ENCODE results near the gene NR1D1.

NR1D1 gene

GRCh38 chr17:40091691-40092397, 8.5 kb downstream of the NR1D1 start:
- no peaks in the 10 kb centered on the region for H3K27me3 ChIP-seq (ENCODE audit: insufficient read depth, low read length, poor library complexity, severe bottlenecking)
- no peaks in the 10 kb centered on the region for H4K20me1 ChIP-seq (ENCODE audit: insufficient read depth, low read length, poor library complexity, severe bottlenecking)
- H3K9me3 ChIP-seq (ENCODE audit: insufficient read depth, low read depth, low read length) = no peaks in the 10 kb centered on the region
- peaks cover 23% of the 10 kb centered on the region; the same call in 1 of the 2 replicates for H3K36me3 ChIP-seq (ENCODE audit: insufficient read depth, low read length)
- no peaks in the 10 kb centered on the region for H3K79me2 ChIP-seq (ENCODE audit: insufficient read depth, low read length)
- H3K4me3 ChIP-seq (ENCODE audit: low read length, poor library complexity, severe bottlenecking) = no peak overlapping the region
- no peaks in the 10 kb centered on the region for H3F3A ChIP-seq (ENCODE audit: low read depth)
- no peak for TF ChIP-seq EZH2phosphoT487 (IDR thresholded peaks at IDR 0.05; ENCODE audit: borderline replicate concordance)
- no peak for TF ChIP-seq CTCF (conservative IDR thresholded peaks at IDR 0.05; ENCODE audit: low read length)
- H3K4me2 ChIP-seq (ENCODE audit: low read depth, low read length, poor library complexity, severe bottlenecking) = no peak overlapping the region
- H2AFZ ChIP-seq (ENCODE audit: low read length) = no peak overlapping the region
- H3K4me1 ChIP-seq (ENCODE audit: insufficient read depth, low read length, poor library complexity, severe bottlenecking) = peaks cover 19% of the 10 kb centered on the region
- no peak overlapping the region for H3K9ac ChIP-seq (ENCODE audit: low read depth, low read length, poor library complexity, severe bottlenecking)
- no peaks in the 10 kb centered on the region for H3K9me2 ChIP-seq (replicated peaks; ENCODE audit: low read depth, low read length)

- peaks cover 25% of the 10 kb centered on the region; the same call in 1 of the 2 replicates for H3K36me3 ChIP-seq (ENCODE audit: insufficient read depth, low read length)
- H3K4me1 ChIP-seq (ENCODE audit: insufficient read depth, low read length, poor library complexity, severe bottlenecking) = peaks cover 7% of the 10 kb centered on the region
- no peak overlapping the region for H3K4me3 ChIP-seq (ENCODE audit: low read length, poor library complexity, severe bottlenecking)
- no peaks in the 10 kb centered on the region for H3K79me2 ChIP-seq (ENCODE audit: insufficient read depth, low read length)
- no peaks in the 10 kb centered on the region for H4K20me1 ChIP-seq (ENCODE audit: insufficient read depth, low read length, poor library complexity, severe bottlenecking)
- no peaks in the 10 kb centered on the region for H3K9me2 ChIP-seq (replicated peaks; ENCODE audit: low read depth, low read length)
- no peak for TF ChIP-seq CTCF (conservative IDR thresholded peaks at IDR 0.05; ENCODE audit: low read length)
- TF ChIP-seq EZH2phosphoT487 (IDR thresholded peaks at IDR 0.05; ENCODE audit: borderline replicate concordance) = no peak
- H3F3A ChIP-seq (ENCODE audit: low read depth) = no peaks in the 10 kb centered on the region
- H3K4me2 ChIP-seq (ENCODE audit: low read depth, low read length, poor library complexity, severe bottlenecking) = no peak overlapping the region
- H3K9ac ChIP-seq (ENCODE audit: low read depth, low read length, poor library complexity, severe bottlenecking) = no peak overlapping the region
- no peaks in the 10 kb centered on the region for H3K9me3 ChIP-seq (ENCODE audit: insufficient read depth, low read depth, low read length)
- H2AFZ ChIP-seq (ENCODE audit: low read length) = no peak overlapping the region
- H3K27me3 ChIP-seq (ENCODE audit: insufficient read depth, low read length, poor library complexity, severe bottlenecking) = no peaks in the 10 kb centered on the region
Measured at GRCh38 chr17:40090237-40091119, 9.9 kb downstream of the NR1D1 start.

GRCh38 chr17:40089077-40089895, 11.1 kb downstream of the NR1D1 start:
- H3K4me1 ChIP-seq (ENCODE audit: insufficient read depth, low read length, poor library complexity, severe bottlenecking) = no peaks in the 10 kb centered on the region
- H3K4me2 ChIP-seq (ENCODE audit: low read depth, low read length, poor library complexity, severe bottlenecking) = no peak overlapping the region
- no peaks in the 10 kb centered on the region for H3F3A ChIP-seq (ENCODE audit: low read depth)
- H3K9me3 ChIP-seq (ENCODE audit: insufficient read depth, low read depth, low read length) = no peaks in the 10 kb centered on the region
- H4K20me1 ChIP-seq (ENCODE audit: insufficient read depth, low read length, poor library complexity, severe bottlenecking) = no peaks in the 10 kb centered on the region
- TF ChIP-seq EZH2phosphoT487 (IDR thresholded peaks at IDR 0.05; ENCODE audit: borderline replicate concordance) (no peak), CTCF (conservative IDR thresholded peaks at IDR 0.05; ENCODE audit: low read length) (no peak)
- no peak overlapping the region for H2AFZ ChIP-seq (ENCODE audit: low read length)
- H3K27me3 ChIP-seq (ENCODE audit: insufficient read depth, low read length, poor library complexity, severe bottlenecking) = no peaks in the 10 kb centered on the region
- no peak overlapping the region for H3K4me3 ChIP-seq (ENCODE audit: low read length, poor library complexity, severe bottlenecking)
- peaks cover 25% of the 10 kb centered on the region; the same call in 1 of the 2 replicates for H3K36me3 ChIP-seq (ENCODE audit: insufficient read depth, low read length)
- H3K79me2 ChIP-seq (ENCODE audit: insufficient read depth, low read length) = no peaks in the 10 kb centered on the region
- no peak overlapping the region for H3K9ac ChIP-seq (ENCODE audit: low read depth, low read length, poor library complexity, severe bottlenecking)
- no peaks in the 10 kb centered on the region for H3K9me2 ChIP-seq (replicated peaks; ENCODE audit: low read depth, low read length)
